Measurements from ENCODE around the gene SARS1. TPM values are rescaled to one million over a fixed set of nuclear protein-coding genes. Genes with fewer than 3 reads are reported as not detected.

SARS1 gene
- total RNA-seq, 1 donor from 2014 or later, result 348 TPM

- H3K27ac Mint-ChIP-seq (ENCODE audit: unreplicated experiment), result peak overlapping the region; percentile 90
- H3K4me1 Mint-ChIP-seq (ENCODE audit: low read depth), result peaks cover 32% of the 10 kb centered on the region
- peak overlapping the region; percentile 47 for H3K4me3 Mint-ChIP-seq (ENCODE audit: unreplicated experiment)
Measured at GRCh38 chr1:109254621-109255096, 40.9 kb downstream of the SARS1 start.

GRCh38 chr1:109255097-109255651 lies 41.5 kb downstream of the SARS1 start:
- Mint-ChIP-seq H3K4me1 (ENCODE audit: low read depth) (peaks cover 32% of the 10 kb centered on the region), H3K9me3 (ENCODE audit: low read depth) (no peaks in the 10 kb centered on the region), H3K27ac (ENCODE audit: unreplicated experiment) (peak overlapping the region; percentile 61), H3K4me3 (ENCODE audit: unreplicated experiment) (peak overlapping the region; percentile 44), H3K36me3 (ENCODE audit: low read depth) (no peaks in the 10 kb centered on the region), H3K27me3 (ENCODE audit: low read depth) (no peaks in the 10 kb centered on the region)
- peak; percentile 18 for TF ChIP-seq CTCF (IDR thresholded peaks at IDR 0.05)
- no peak for DNase-seq (ENCODE audit: low spot score)

More at GRCh38 chr1:109254621-109255096, 40.9 kb downstream of the SARS1 start:
- no peak for DNase-seq (ENCODE audit: low spot score)
- no peaks in the 10 kb centered on the region for H3K9me3 Mint-ChIP-seq (ENCODE audit: low read depth)
- no peaks in the 10 kb centered on the region for H3K27me3 Mint-ChIP-seq (ENCODE audit: low read depth)
- TF ChIP-seq CTCF (IDR thresholded peaks at IDR 0.05), result no peak
- H3K36me3 Mint-ChIP-seq (ENCODE audit: low read depth), result no peaks in the 10 kb centered on the region

GRCh38 chr1:109255678-109256077 lies 42.0 kb downstream of the SARS1 start:
- Mint-ChIP-seq H3K9me3 (ENCODE audit: low read depth) (no peaks in the 10 kb centered on the region), H3K27ac (ENCODE audit: unreplicated experiment) (no peak overlapping the region), H3K36me3 (ENCODE audit: low read depth) (no peaks in the 10 kb centered on the region), H3K27me3 (ENCODE audit: low read depth) (no peaks in the 10 kb centered on the region), H3K4me1 (ENCODE audit: low read depth) (peaks cover 32% of the 10 kb centered on the region), H3K4me3 (ENCODE audit: unreplicated experiment) (no peak overlapping the region)
- TF ChIP-seq CTCF (IDR thresholded peaks at IDR 0.05), result no peak
- DNase-seq (ENCODE audit: low spot score), result no peak

GRCh38 chr1:109256085-109256484 lies 42.4 kb downstream of the SARS1 start:
- H3K4me1 Mint-ChIP-seq (ENCODE audit: low read depth), result peaks cover 32% of the 10 kb centered on the region
- no peak overlapping the region for H3K4me3 Mint-ChIP-seq (ENCODE audit: unreplicated experiment)
- no peak for TF ChIP-seq CTCF (IDR thresholded peaks at IDR 0.05)
- no peaks in the 10 kb centered on the region for H3K27me3 Mint-ChIP-seq (ENCODE audit: low read depth)
- H3K9me3 Mint-ChIP-seq (ENCODE audit: low read depth), result no peaks in the 10 kb centered on the region
- no peak for DNase-seq (ENCODE audit: low spot score)
- no peak overlapping the region for H3K27ac Mint-ChIP-seq (ENCODE audit: unreplicated experiment)
- H3K36me3 Mint-ChIP-seq (ENCODE audit: low read depth), result no peaks in the 10 kb centered on the region

GRCh38 chr1:109256971-109257681 lies 43.4 kb downstream of the SARS1 start:
- DNase-seq (ENCODE audit: low spot score), result no peak
- no peaks in the 10 kb centered on the region for H3K9me3 Mint-ChIP-seq (ENCODE audit: low read depth)
- TF ChIP-seq CTCF (IDR thresholded peaks at IDR 0.05), result no peak
- no peaks in the 10 kb centered on the region for H3K36me3 Mint-ChIP-seq (ENCODE audit: low read depth)
- H3K4me3 Mint-ChIP-seq (ENCODE audit: unreplicated experiment), result no peak overlapping the region
- no peaks in the 10 kb centered on the region for H3K27me3 Mint-ChIP-seq (ENCODE audit: low read depth)
- H3K4me1 Mint-ChIP-seq (ENCODE audit: low read depth), result peaks cover 32% of the 10 kb centered on the region
- no peak overlapping the region for H3K27ac Mint-ChIP-seq (ENCODE audit: unreplicated experiment)

Measured in chondrocyte (in vitro differentiated cells).